Right forelimb (tissue), 1 donor: ENCODE data around the gene PLA2G2F.

Experiments
- DNase-seq: peaks from one replicate; pipeline ENCODE4 v3.0.0-alpha.2; 2018

The PLA2G2F gene

GRCh38 chr1:20192871-20193411 lies 53.8 kb downstream of the PLA2G2F start:
- DNase-seq, result no peak

- DNase-seq, result no peak
Measured at GRCh38 chr1:20194224-20194623, 55.1 kb downstream of the PLA2G2F start.

- no peak for DNase-seq
Measured at GRCh38 chr1:20194757-20195461, 55.8 kb downstream of the PLA2G2F start.

- no peak for DNase-seq
Measured at GRCh38 chr1:20195462-20195780, 56.3 kb downstream of the PLA2G2F start.

- DNase-seq, result no peak
Measured at GRCh38 chr1:20197329-20197791, 58.2 kb downstream of the PLA2G2F start.

- DNase-seq, result no peak
Measured at GRCh38 chr1:20198296-20198695, 59.2 kb downstream of the PLA2G2F start.

- DNase-seq, result no peak
Measured at GRCh38 chr1:20198918-20199317, 59.8 kb downstream of the PLA2G2F start.

- DNase-seq, result no peak
Measured at GRCh38 chr1:20199403-20199802, 60.3 kb downstream of the PLA2G2F start.

- DNase-seq, result no peak
Measured at GRCh38 chr1:20199840-20200239, 60.7 kb downstream of the PLA2G2F start.
